Body of pancreas (tissue), 4 donors: Measurements from ENCODE around the gene ZNF236. TPM values are rescaled to one million over a fixed set of nuclear protein-coding genes. Genes with fewer than 3 reads are reported as not detected.

Experiments
- ATAC-seq: fragments of 150-250 bp; one replicate; pipeline ENCODE4 v1.9.1; 2016
- DNase-seq, 4 donors: peaks; one replicate each; pipeline ENCODE4 v3.0.0-alpha.2; 2019
- H3K27ac ChIP-seq, 4 donors: fragments of 200-600 bp; sonication (generic); 1 replicate in 3 of 4; 2 replicates in 1 of 4; pipeline versions ENCODE4 v1.5.1 to v1.6.1; 2016 to 2019; ENCODE audit warnings: mild to moderate bottlenecking in 1 of 4, mixed read lengths in 1 of 4, moderate library complexity in 1 of 4
- H3K27me3 ChIP-seq, 2 donors: fragments of 200-600 bp; sonication (generic); one replicate each; pipeline ENCODE4 v1.6.0; 2016; ENCODE audit warnings: mild to moderate bottlenecking in 1 of 2
- H3K36me3 ChIP-seq, 2 donors: fragments of 200-600 bp; sonication (generic); replicated peaks in 1 of 2; 2 replicates each; pipeline ENCODE4 v1.5.1; 2016; ENCODE audit warnings: low read depth in 2 of 2; ENCODE audit not compliant: insufficient read depth in 1 of 2
- H3K4me1 ChIP-seq: fragments of 200-600 bp; sonication (generic); one replicate; pipeline ENCODE4 v1.6.0; 2016
- H3K4me3 ChIP-seq, 2 donors: fragments of 200-600 bp; sonication (generic); 1 replicate in 1 of 2; 2 replicates in 1 of 2; pipeline ENCODE4 v1.5.1; 2016 to 2019
- H3K9me3 ChIP-seq, 3 donors: fragments of 200-600 bp; sonication (generic); 1 replicate in 2 of 3; 2 replicates in 1 of 3; pipeline ENCODE4 v1.5.1; 2016
- CTCF ChIP-seq, 7 experiments: fragments of 450-650 bp in 4 of 7; fragments of 200-600 bp in 3 of 7; sonication (generic) in 3 of 7; IDR thresholded peaks; one replicate each; pipeline ENCODE4 v1.5.1; 2016 to 2019; ENCODE audit warnings: antibody characterized with exemption in 7 of 7
- POLR2A ChIP-seq, 3 donors: fragments of 450-650 bp; IDR thresholded peaks; one replicate each; pipeline ENCODE4 v1.6.1; 2016; ENCODE audit warnings: antibody characterized with exemption in 3 of 3, mild to moderate bottlenecking in 2 of 3
- WGBS, 2 donors: methylation state at CpG; one replicate each; pipeline ENCODE4 v1.1.5; 2017; 5-methylcytosine and 5-hydroxymethylcytosine counted together
- intact Hi-C: fragments of 100-400 bp; cut with DNase I; formaldehyde crosslinking; loops from one replicate; pipeline ENCODE4 v1.15.1; 2023
- total RNA-seq, 2 donors: library from RNA; depleted of rRNA; stranded (reverse); fragments of >200 nt; gene quantifications; one replicate each; pipeline ENCODE4 v1.1.0, GENCODE V29; 2016

The ZNF236 gene
- total RNA-seq, 2 donors from 2014 or later = 9.6 to 22.7 TPM

DNA sequence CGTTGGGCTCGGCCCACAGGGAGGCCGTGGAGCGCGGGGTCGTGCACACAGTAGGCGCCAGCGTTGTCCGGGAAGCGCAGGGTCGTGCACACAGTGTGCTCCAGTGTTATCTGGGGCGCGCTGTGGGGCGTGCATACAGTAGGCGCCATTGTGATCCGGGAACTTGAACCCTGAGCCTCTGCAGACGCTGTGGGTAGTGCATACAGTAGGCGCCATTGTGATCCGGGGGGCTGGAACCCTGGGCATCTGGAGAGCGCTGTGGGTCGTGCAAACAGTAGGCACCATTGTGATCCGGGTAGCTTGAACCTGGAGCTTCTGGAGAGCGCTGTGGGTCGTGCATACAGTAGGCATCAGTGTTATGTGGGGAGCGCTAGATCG is 793 bp downstream of the ZNF236 start:
- H3K27me3 ChIP-seq = no peaks in the 10 kb centered on the region
- H3K36me3 ChIP-seq = no peaks in the 10 kb centered on the region
- 7% methylated on average over 26 of the region's 26 CpGs; no CpG with 5 or more reads in 1 of the 2 donors for WGBS, 2 donors
- DNase-seq = peak in 1 of 4 donors; percentile 36
- ATAC-seq = no peak
- intact Hi-C loops = no loop called here
- peak overlapping the region in 1 of 2 donors; percentile 10 for H3K4me3 ChIP-seq
- peaks cover 39% of the 10 kb centered on the region for H3K4me1 ChIP-seq
- H3K9me3 ChIP-seq = no peaks in the 10 kb centered on the region
- TF ChIP-seq POLR2A (IDR thresholded peaks at IDR 0.05) (no peak), CTCF (IDR thresholded peaks at IDR 0.05) (no peak)
- H3K27ac ChIP-seq = peak overlapping the region; percentile 73 to 98 (median 84)

GRCh38 chr18:76823587-76824011 is 1.2 kb downstream of the ZNF236 start:
- ATAC-seq = no peak
- peak overlapping the region in 3 of 4 donors; percentile 83 to 98 (median 86) for H3K27ac ChIP-seq
- intact Hi-C loops = no loop called here
- no peak overlapping the region for H3K4me3 ChIP-seq
- peaks cover 39% of the 10 kb centered on the region for H3K4me1 ChIP-seq
- H3K9me3 ChIP-seq = no peaks in the 10 kb centered on the region
- peak in 3 of 4 donors; percentile 8 to 24 (median 21) for DNase-seq
- no peak for TF ChIP-seq POLR2A (IDR thresholded peaks at IDR 0.05)
- peak in 1 of 7 experiments; percentile 11 for TF ChIP-seq CTCF (IDR thresholded peaks at IDR 0.05)
- 40 to 69% methylated on average over 10 to 28 of the region's 28 CpGs for WGBS, 2 donors
- H3K27me3 ChIP-seq = no peaks in the 10 kb centered on the region
- no peaks in the 10 kb centered on the region for H3K36me3 ChIP-seq

GRCh38 chr18:76824145-76824676 is 1.9 kb downstream of the ZNF236 start:
- H3K27ac ChIP-seq = peak overlapping the region in 3 of 4 donors; percentile 83 to 98 (median 86)
- H3K9me3 ChIP-seq = no peaks in the 10 kb centered on the region
- intact Hi-C loops = no loop called here
- peaks cover 39% of the 10 kb centered on the region for H3K4me1 ChIP-seq
- WGBS, 2 donors = 62 to 66% methylated on average over 12 of the region's 12 CpGs
- DNase-seq (no peak), ATAC-seq (no peak)
- H3K27me3 ChIP-seq = no peaks in the 10 kb centered on the region
- no peak overlapping the region for H3K4me3 ChIP-seq
- TF ChIP-seq POLR2A (IDR thresholded peaks at IDR 0.05) = no peak
- no peak for TF ChIP-seq CTCF (IDR thresholded peaks at IDR 0.05)
- no peaks in the 10 kb centered on the region for H3K36me3 ChIP-seq

- Histone ChIP-seq H3K27me3 (no peaks in the 10 kb centered on the region), H3K4me1 (peaks cover 35% of the 10 kb centered on the region), H3K36me3 (no peaks in the 10 kb centered on the region), H3K9me3 (no peaks in the 10 kb centered on the region), H3K27ac (peak overlapping the region in 3 of 4 donors; percentile 83 to 98 (median 86)), H3K4me3 (no peak overlapping the region)
- 71 to 78% methylated on average over 5 of the region's 5 CpGs for WGBS, 2 donors
- TF ChIP-seq CTCF (IDR thresholded peaks at IDR 0.05) (no peak), POLR2A (IDR thresholded peaks at IDR 0.05) (no peak)
- no peak for ATAC-seq
- DNase-seq = no peak
- intact Hi-C loops = no loop called here
Observed at GRCh38 chr18:76824754-76825153, 2.4 kb downstream of the ZNF236 start.
